ENCODE results near the gene SLC18A2. TPM values are rescaled to one million over a fixed set of nuclear protein-coding genes. Genes with fewer than 3 reads are reported as not detected.

Gene SLC18A2
- total RNA-seq, 1 donor from 2014 or later, result 0.88 TPM

GRCh38 chr10:117264782-117265181 is 23.9 kb downstream of the SLC18A2 start:
- H3K4me3 ChIP-seq, result no peak overlapping the region
- H3K4me2 ChIP-seq, result no peak overlapping the region
- no peak overlapping the region for H3K27ac Mint-ChIP-seq
- H2AFZ ChIP-seq (replicated peaks), result no peak overlapping the region
- no peaks in the 10 kb centered on the region for H3K79me2 ChIP-seq (ENCODE audit: low read depth)
- H3K9ac ChIP-seq, result no peak overlapping the region
- H3K9me3 ChIP-seq (ENCODE audit: low read depth), result no peaks in the 10 kb centered on the region
- H3K4me1 Mint-ChIP-seq, result peaks cover 17% of the 10 kb centered on the region
- no peaks in the 10 kb centered on the region for H3K36me3 ChIP-seq
- H3F3A ChIP-seq (ENCODE audit: low read depth), result peaks cover 4% of the 10 kb centered on the region
- H3K27me3 Mint-ChIP-seq (ENCODE audit: insufficient read depth, low read depth), result peaks cover 2% of the 10 kb centered on the region
- H3K36me3 Mint-ChIP-seq, result no peaks in the 10 kb centered on the region
- no peak overlapping the region for H3K4me3 Mint-ChIP-seq
- DNase-seq (ENCODE audit: low spot score), result no peak
- H3K27me3 ChIP-seq, result no peaks in the 10 kb centered on the region
- no peaks in the 10 kb centered on the region for H3K9me3 Mint-ChIP-seq
- no peak for TF ChIP-seq EZH2phosphoT487 (IDR thresholded peaks at IDR 0.05)
- TF ChIP-seq EZH2 (IDR thresholded peaks at IDR 0.05), result no peak
- TF ChIP-seq CTCF (IDR thresholded peaks at IDR 0.05), result no peak
- peaks cover 11% of the 10 kb centered on the region for H3K4me1 ChIP-seq
- H3K27ac ChIP-seq, result no peak overlapping the region
- H4K20me1 ChIP-seq (ENCODE audit: low read depth), result no peaks in the 10 kb centered on the region

- Histone ChIP-seq H3K9ac (no peak overlapping the region), H3K36me3 (no peaks in the 10 kb centered on the region), H3K9me3 (ENCODE audit: low read depth) (no peaks in the 10 kb centered on the region), H3K27ac (no peak overlapping the region), H2AFZ (replicated peaks) (no peak overlapping the region), H4K20me1 (ENCODE audit: low read depth) (no peaks in the 10 kb centered on the region), H3K27me3 (no peaks in the 10 kb centered on the region), H3F3A (ENCODE audit: low read depth) (no peaks in the 10 kb centered on the region), H3K4me2 (no peak overlapping the region), H3K79me2 (ENCODE audit: low read depth) (no peaks in the 10 kb centered on the region), H3K4me3 (no peak overlapping the region), H3K4me1 (no peaks in the 10 kb centered on the region)
- H3K36me3 Mint-ChIP-seq, result no peaks in the 10 kb centered on the region
- no peak for DNase-seq (ENCODE audit: low spot score)
- H3K9me3 Mint-ChIP-seq, result no peaks in the 10 kb centered on the region
- H3K4me3 Mint-ChIP-seq, result no peak overlapping the region
- peaks cover 3% of the 10 kb centered on the region for H3K4me1 Mint-ChIP-seq
- H3K27me3 Mint-ChIP-seq (ENCODE audit: insufficient read depth, low read depth), result peaks cover 2% of the 10 kb centered on the region
- no peak for TF ChIP-seq EZH2 (IDR thresholded peaks at IDR 0.05)
- no peak overlapping the region for H3K27ac Mint-ChIP-seq
Observed at GRCh38 chr10:117266400-117266799, 25.5 kb downstream of the SLC18A2 start.

GRCh38 chr10:117266812-117267211 is 25.9 kb downstream of the SLC18A2 start:
- Histone ChIP-seq H3K4me1 (no peaks in the 10 kb centered on the region), H3K36me3 (no peaks in the 10 kb centered on the region), H3K9ac (no peak overlapping the region), H3K4me3 (no peak overlapping the region), H3K4me2 (no peak overlapping the region), H3K79me2 (ENCODE audit: low read depth) (no peaks in the 10 kb centered on the region), H2AFZ (replicated peaks) (no peak overlapping the region), H3K27me3 (no peaks in the 10 kb centered on the region), H3K9me3 (ENCODE audit: low read depth) (no peaks in the 10 kb centered on the region), H3K27ac (no peak overlapping the region), H3F3A (ENCODE audit: low read depth) (no peaks in the 10 kb centered on the region), H4K20me1 (ENCODE audit: low read depth) (no peaks in the 10 kb centered on the region)
- Mint-ChIP-seq H3K9me3 (no peaks in the 10 kb centered on the region), H3K4me3 (no peak overlapping the region), H3K27me3 (ENCODE audit: insufficient read depth, low read depth) (peaks cover 2% of the 10 kb centered on the region), H3K4me1 (no peaks in the 10 kb centered on the region), H3K27ac (no peak overlapping the region), H3K36me3 (no peaks in the 10 kb centered on the region)
- no peak for TF ChIP-seq EZH2phosphoT487 (IDR thresholded peaks at IDR 0.05)
- TF ChIP-seq EZH2 (IDR thresholded peaks at IDR 0.05), result no peak
- TF ChIP-seq CTCF (IDR thresholded peaks at IDR 0.05), result no peak
- DNase-seq (ENCODE audit: low spot score), result no peak

GRCh38 chr10:117268258-117268657 is 27.3 kb downstream of the SLC18A2 start:
- H3K4me1 Mint-ChIP-seq, result no peaks in the 10 kb centered on the region
- H3K9me3 ChIP-seq (ENCODE audit: low read depth), result no peaks in the 10 kb centered on the region
- H3K27ac Mint-ChIP-seq, result no peak overlapping the region
- no peaks in the 10 kb centered on the region for H3K36me3 Mint-ChIP-seq
- no peak overlapping the region for H2AFZ ChIP-seq (replicated peaks)
- H3K4me2 ChIP-seq, result no peak overlapping the region
- H3K27me3 ChIP-seq, result no peaks in the 10 kb centered on the region
- TF ChIP-seq EZH2phosphoT487 (IDR thresholded peaks at IDR 0.05) (no peak), EZH2 (IDR thresholded peaks at IDR 0.05) (no peak)
- H3K4me1 ChIP-seq, result no peaks in the 10 kb centered on the region
- no peak overlapping the region for H3K27ac ChIP-seq
- DNase-seq (ENCODE audit: low spot score), result no peak
- H3K36me3 ChIP-seq, result no peaks in the 10 kb centered on the region
- no peaks in the 10 kb centered on the region for H3K9me3 Mint-ChIP-seq
- no peak overlapping the region for H3K4me3 Mint-ChIP-seq
- no peak overlapping the region for H3K4me3 ChIP-seq
- H3F3A ChIP-seq (ENCODE audit: low read depth), result no peaks in the 10 kb centered on the region
- no peak overlapping the region for H3K9ac ChIP-seq
- no peaks in the 10 kb centered on the region for H3K79me2 ChIP-seq (ENCODE audit: low read depth)
- H4K20me1 ChIP-seq (ENCODE audit: low read depth), result no peaks in the 10 kb centered on the region
- H3K27me3 Mint-ChIP-seq (ENCODE audit: insufficient read depth, low read depth), result no peaks in the 10 kb centered on the region
